ENCODE results near the gene PLCL1.

PLCL1 gene

GRCh38 chr2:197782126-197782525 lies 22.3 kb upstream of the PLCL1 start:
- TF ChIP-seq CTCF (IDR thresholded peaks at IDR 0.05; ENCODE audit: borderline replicate concordance, control extremely low read depth, extremely low read depth, insufficient read depth, missing control alignments), result no peak
- no peak for DNase-seq (ENCODE audit: low spot score)
- in situ Hi-C loops (cut with MboI; ENCODE audit: low sequenced_read_pairs, unreplicated experiment), result no loop called here

GRCh38 chr2:197784956-197785941 lies 19.1 kb upstream of the PLCL1 start, which contains the start of gene BOLL:
Gene BOLL (minus strand): TSS chr2:197785319. CDS start chr2:197781850, 3,469 bp downstream.
- DNase-seq (ENCODE audit: low spot score), result peak; percentile 17
- in situ Hi-C loops (cut with MboI; ENCODE audit: low sequenced_read_pairs, unreplicated experiment), result no loop called here
- TF ChIP-seq CTCF (IDR thresholded peaks at IDR 0.05; ENCODE audit: borderline replicate concordance, control extremely low read depth, extremely low read depth, insufficient read depth, missing control alignments), result no peak

GRCh38 chr2:197786010-197786877 lies 18.1 kb upstream of the PLCL1 start:
- peak; percentile 78 for DNase-seq (ENCODE audit: low spot score)
- TF ChIP-seq CTCF (IDR thresholded peaks at IDR 0.05; ENCODE audit: borderline replicate concordance, control extremely low read depth, extremely low read depth, insufficient read depth, missing control alignments), result peak; percentile 75
- in situ Hi-C loops (cut with MboI; ENCODE audit: low sequenced_read_pairs, unreplicated experiment), result no loop called here

- no peak for DNase-seq (ENCODE audit: low spot score)
- no peak for TF ChIP-seq CTCF (IDR thresholded peaks at IDR 0.05; ENCODE audit: borderline replicate concordance, control extremely low read depth, extremely low read depth, insufficient read depth, missing control alignments)
- in situ Hi-C loops (cut with MboI; ENCODE audit: low sequenced_read_pairs, unreplicated experiment), result no loop called here
Observed at GRCh38 chr2:197793456-197793855, 10.9 kb upstream of the PLCL1 start.

- no peak for DNase-seq (ENCODE audit: low spot score)
- no peak for TF ChIP-seq CTCF (IDR thresholded peaks at IDR 0.05; ENCODE audit: borderline replicate concordance, control extremely low read depth, extremely low read depth, insufficient read depth, missing control alignments)
- in situ Hi-C loops (cut with MboI; ENCODE audit: low sequenced_read_pairs, unreplicated experiment), result no loop called here
Observed at GRCh38 chr2:197795277-197795676, 9.1 kb upstream of the PLCL1 start.

GRCh38 chr2:197798187-197798586 lies 6.2 kb upstream of the PLCL1 start:
- TF ChIP-seq CTCF (IDR thresholded peaks at IDR 0.05; ENCODE audit: borderline replicate concordance, control extremely low read depth, extremely low read depth, insufficient read depth, missing control alignments), result no peak

More at GRCh38 chr2:197798187-197798586, 6.2 kb upstream of the PLCL1 start:
- DNase-seq (ENCODE audit: low spot score), result no peak
- in situ Hi-C loops (cut with MboI; ENCODE audit: low sequenced_read_pairs, unreplicated experiment), result no loop called here

Measured in GM13976 (cell line).